Measurements from ENCODE around the gene TTC7B.

Gene TTC7B

GRCh38 chr14:90518069-90518940, 297.9 kb downstream of the TTC7B start:
- DNase-seq, result peak; percentile 29

GRCh38 chr14:90517076-90517841, 299.0 kb downstream of the TTC7B start:
- DNase-seq, result peak; percentile 71

GRCh38 chr14:90514566-90514965, 301.7 kb downstream of the TTC7B start:
- DNase-seq, result no peak

- DNase-seq, result peak; percentile 72
Observed at GRCh38 chr14:90514015-90514398, 302.2 kb downstream of the TTC7B start.

GRCh38 chr14:90513161-90514014, 302.8 kb downstream of the TTC7B start:
- peak; percentile 98 for DNase-seq

GRCh38 chr14:90512329-90512991, 303.8 kb downstream of the TTC7B start:
- DNase-seq, result no peak

- no peak for DNase-seq
Observed at GRCh38 chr14:90511795-90512328, 304.4 kb downstream of the TTC7B start.

- DNase-seq, result no peak
Observed at GRCh38 chr14:90511252-90511651, 305.0 kb downstream of the TTC7B start.

- DNase-seq, result peak; percentile 68
Observed at GRCh38 chr14:90510159-90510558, 306.1 kb downstream of the TTC7B start.

- no peak for DNase-seq
Observed at GRCh38 chr14:90509403-90509802, 306.8 kb downstream of the TTC7B start.

- DNase-seq, result peak; percentile 63
Observed at GRCh38 chr14:90508536-90509254, 307.5 kb downstream of the TTC7B start.

GRCh38 chr14:90508036-90508435, 308.2 kb downstream of the TTC7B start:
- no peak for DNase-seq

- DNase-seq, result no peak
Observed at GRCh38 chr14:90507428-90507827, 308.8 kb downstream of the TTC7B start.

- no peak for DNase-seq
Observed at GRCh38 chr14:90506748-90507147, 309.5 kb downstream of the TTC7B start.

- DNase-seq, result no peak
Observed at GRCh38 chr14:90505531-90505930, 310.7 kb downstream of the TTC7B start.

GRCh38 chr14:90504643-90505042, 311.6 kb downstream of the TTC7B start:
- DNase-seq, result no peak

GRCh38 chr14:90503582-90503981, 312.6 kb downstream of the TTC7B start:
- DNase-seq, result no peak

- DNase-seq, result no peak
Observed at GRCh38 chr14:90502760-90503159, 313.5 kb downstream of the TTC7B start.

- no peak for DNase-seq
Observed at GRCh38 chr14:90500665-90501370, 315.4 kb downstream of the TTC7B start.

GRCh38 chr14:90499908-90500664, 316.1 kb downstream of the TTC7B start:
- no peak for DNase-seq
